ENCODE results near the gene ZNF438. TPM values are rescaled to one million over a fixed set of nuclear protein-coding genes. Genes with fewer than 3 reads are reported as not detected.

Gene ZNF438
- total and polyA plus RNA-seq, 4 experiments from 2014 or later: 2.0 to 4.5 (median 3.9) TPM

GRCh38 chr10:30883116-30883515 is 148.5 kb downstream of the ZNF438 start:
- intact Hi-C loops (cut with micrococcal nuclease): no loop called here
- Histone ChIP-seq H3K36me3 (ENCODE audit: insufficient read depth, low read length) (no peaks in the 10 kb centered on the region), H3K27me3 (ENCODE audit: insufficient read depth, low read length) (no peaks in the 10 kb centered on the region), H3K27ac (ENCODE audit: low read depth, low read length) (no peak overlapping the region), H3K9me3 (ENCODE audit: control insufficient read depth in 1 of 2, low read length in 2 of 2) (no peaks in the 10 kb centered on the region), H3K4me1 (ENCODE audit: insufficient read depth, low read length) (no peaks in the 10 kb centered on the region), H3K4me3 (ENCODE audit: low read length in 2 of 2) (no peak overlapping the region)
- POLR2A ChIA-PET (ENCODE audit: partially characterized antibody): no interaction called here
- no peaks in the 10 kb centered on the region for H3K4me1 Mint-ChIP-seq
- H3K4me3 Mint-ChIP-seq: no peak overlapping the region
- no peak for DNase-seq
- CTCF ChIA-PET (ENCODE audit: partially characterized antibody): interaction anchor here (0.6 kb wide), 1 partner anchor 150 kb away, joined by 3 read pairs; no protein-coding TSS in a partner anchor
- peaks cover 0 to 6% of the 10 kb centered on the region in 2 donors for H3K36me3 Mint-ChIP-seq
- H3K9me3 Mint-ChIP-seq: no peaks in the 10 kb centered on the region
- H3K27me3 Mint-ChIP-seq: no peaks in the 10 kb centered on the region
- no peak overlapping the region for H3K27ac Mint-ChIP-seq

DNA sequence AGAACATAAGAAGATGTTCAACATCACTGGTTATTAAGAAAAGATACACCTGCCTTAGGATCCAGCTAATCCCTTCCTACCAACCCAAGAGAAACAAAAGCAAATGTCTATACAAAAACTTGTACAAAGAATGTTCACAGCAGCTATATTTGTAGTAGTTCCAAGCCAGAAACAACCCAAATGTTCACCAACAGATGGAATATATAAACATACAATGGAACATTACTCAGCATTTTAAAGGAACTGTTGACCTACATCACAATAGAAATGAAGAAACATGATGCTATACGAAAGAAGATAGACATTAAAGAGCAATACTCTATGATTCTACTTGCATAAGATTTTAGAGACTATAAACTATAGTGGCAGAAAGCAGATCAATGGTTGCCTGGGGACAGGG is 149.4 kb downstream of the ZNF438 start:
- Histone ChIP-seq H3K27me3 (ENCODE audit: insufficient read depth, low read length) (no peaks in the 10 kb centered on the region), H3K4me3 (ENCODE audit: low read length in 2 of 2) (no peak overlapping the region), H3K9me3 (ENCODE audit: control insufficient read depth in 1 of 2, low read length in 2 of 2) (no peaks in the 10 kb centered on the region), H3K27ac (ENCODE audit: low read depth, low read length) (no peak overlapping the region), H3K36me3 (ENCODE audit: insufficient read depth, low read length) (no peaks in the 10 kb centered on the region), H3K4me1 (ENCODE audit: insufficient read depth, low read length) (no peaks in the 10 kb centered on the region)
- Mint-ChIP-seq H3K36me3 (peaks cover 0 to 6% of the 10 kb centered on the region in 2 donors), H3K4me1 (no peaks in the 10 kb centered on the region), H3K4me3 (no peak overlapping the region), H3K27me3 (no peaks in the 10 kb centered on the region), H3K27ac (no peak overlapping the region), H3K9me3 (no peaks in the 10 kb centered on the region)
- POLR2A ChIA-PET (ENCODE audit: partially characterized antibody): no interaction called here
- no peak for DNase-seq
- CTCF ChIA-PET (ENCODE audit: partially characterized antibody): no interaction called here
- intact Hi-C loops (cut with micrococcal nuclease): no loop called here

- Histone ChIP-seq H3K4me3 (ENCODE audit: low read length in 2 of 2) (no peak overlapping the region), H3K27me3 (ENCODE audit: insufficient read depth, low read length) (no peaks in the 10 kb centered on the region), H3K9me3 (ENCODE audit: control insufficient read depth in 1 of 2, low read length in 2 of 2) (no peaks in the 10 kb centered on the region), H3K36me3 (ENCODE audit: insufficient read depth, low read length) (no peaks in the 10 kb centered on the region), H3K27ac (ENCODE audit: low read depth, low read length) (no peak overlapping the region), H3K4me1 (ENCODE audit: insufficient read depth, low read length) (no peaks in the 10 kb centered on the region)
- intact Hi-C loops (cut with micrococcal nuclease): no loop called here
- no peaks in the 10 kb centered on the region for H3K9me3 Mint-ChIP-seq
- no peak overlapping the region for H3K4me3 Mint-ChIP-seq
- ChIA-PET POLR2A (ENCODE audit: partially characterized antibody) (no interaction called here), CTCF (ENCODE audit: partially characterized antibody) (no interaction called here)
- no peaks in the 10 kb centered on the region for H3K27me3 Mint-ChIP-seq
- no peak overlapping the region for H3K27ac Mint-ChIP-seq
- peaks cover 2 to 15% of the 10 kb centered on the region in 2 donors for H3K36me3 Mint-ChIP-seq
- no peak for DNase-seq
- H3K4me1 Mint-ChIP-seq: no peaks in the 10 kb centered on the region
Observed at GRCh38 chr10:30878920-30879319, 152.7 kb downstream of the ZNF438 start.

DNA sequence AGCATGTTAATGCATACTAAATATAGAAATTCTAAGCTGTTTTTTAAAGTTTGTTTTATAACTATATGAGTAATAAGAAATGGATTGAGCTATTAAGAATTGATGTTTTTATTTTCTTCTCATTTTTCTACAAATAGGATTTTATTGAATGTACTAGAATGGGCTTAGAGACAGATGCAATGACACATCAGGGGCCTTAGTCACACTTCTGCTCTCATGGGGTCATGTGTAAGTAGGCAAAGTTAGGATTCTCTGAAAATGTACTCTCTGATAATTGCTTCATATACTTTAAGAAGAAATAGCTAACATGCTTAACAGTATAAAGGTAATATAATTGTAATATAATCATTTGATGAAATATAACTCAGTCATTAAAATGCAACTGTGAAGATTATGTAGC is 154.6 kb downstream of the ZNF438 start:
- no peak overlapping the region for H3K4me3 ChIP-seq (ENCODE audit: low read length in 2 of 2)
- no peak overlapping the region for H3K4me3 Mint-ChIP-seq
- DNase-seq: no peak
- no peak overlapping the region for H3K27ac ChIP-seq (ENCODE audit: low read depth, low read length)
- H3K4me1 Mint-ChIP-seq: no peaks in the 10 kb centered on the region
- H3K9me3 ChIP-seq (ENCODE audit: control insufficient read depth in 1 of 2, low read length in 2 of 2): no peaks in the 10 kb centered on the region
- H3K27me3 Mint-ChIP-seq: no peaks in the 10 kb centered on the region
- no peaks in the 10 kb centered on the region for H3K9me3 Mint-ChIP-seq
- intact Hi-C loops (cut with micrococcal nuclease): no loop called here
- H3K36me3 Mint-ChIP-seq: peaks cover 3 to 15% of the 10 kb centered on the region in 2 donors
- no peaks in the 10 kb centered on the region for H3K4me1 ChIP-seq (ENCODE audit: insufficient read depth, low read length)
- no peak overlapping the region for H3K27ac Mint-ChIP-seq
- POLR2A ChIA-PET (ENCODE audit: partially characterized antibody): no interaction called here
- no peaks in the 10 kb centered on the region for H3K27me3 ChIP-seq (ENCODE audit: insufficient read depth, low read length)
- CTCF ChIA-PET (ENCODE audit: partially characterized antibody): no interaction called here
- H3K36me3 ChIP-seq (ENCODE audit: insufficient read depth, low read length): no peaks in the 10 kb centered on the region

DNA sequence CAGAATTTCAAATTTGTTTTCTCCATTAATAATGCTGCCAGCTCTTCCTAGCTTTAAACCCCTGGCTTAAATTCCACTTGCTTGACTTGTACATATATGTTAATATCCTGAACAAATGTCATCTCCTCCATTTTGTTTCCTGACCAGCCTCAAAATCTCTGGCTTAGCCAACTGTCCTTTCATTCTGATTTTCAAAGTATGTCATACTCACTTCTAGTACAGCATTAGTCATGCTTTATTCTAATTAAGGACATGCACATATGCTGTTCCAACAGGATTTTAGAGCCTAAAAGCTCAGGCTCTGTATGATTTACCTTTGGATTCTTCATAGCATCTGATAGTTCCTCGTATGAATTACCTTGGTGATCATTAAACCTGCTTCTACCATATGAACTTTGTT is 158.3 kb downstream of the ZNF438 start:
- CTCF ChIA-PET (ENCODE audit: partially characterized antibody): interaction anchor here (1.4 kb wide), 1 partner anchor 89 kb away, joined by 3 read pairs; no protein-coding TSS in a partner anchor
- DNase-seq: no peak
- no peak overlapping the region for H3K4me3 ChIP-seq (ENCODE audit: low read length in 2 of 2)
- Mint-ChIP-seq H3K9me3 (no peaks in the 10 kb centered on the region), H3K4me1 (no peaks in the 10 kb centered on the region), H3K27ac (no peak overlapping the region), H3K4me3 (no peak overlapping the region), H3K36me3 (peaks cover 3 to 10% of the 10 kb centered on the region in 2 donors), H3K27me3 (no peaks in the 10 kb centered on the region)
- no peak overlapping the region for H3K27ac ChIP-seq (ENCODE audit: low read depth, low read length)
- H3K36me3 ChIP-seq (ENCODE audit: insufficient read depth, low read length): no peaks in the 10 kb centered on the region
- H3K9me3 ChIP-seq (ENCODE audit: control insufficient read depth in 1 of 2, low read length in 2 of 2): no peaks in the 10 kb centered on the region
- POLR2A ChIA-PET (ENCODE audit: partially characterized antibody): no interaction called here
- intact Hi-C loops (cut with micrococcal nuclease): no loop called here
- no peaks in the 10 kb centered on the region for H3K4me1 ChIP-seq (ENCODE audit: insufficient read depth, low read length)
- H3K27me3 ChIP-seq (ENCODE audit: insufficient read depth, low read length): no peaks in the 10 kb centered on the region

DNA sequence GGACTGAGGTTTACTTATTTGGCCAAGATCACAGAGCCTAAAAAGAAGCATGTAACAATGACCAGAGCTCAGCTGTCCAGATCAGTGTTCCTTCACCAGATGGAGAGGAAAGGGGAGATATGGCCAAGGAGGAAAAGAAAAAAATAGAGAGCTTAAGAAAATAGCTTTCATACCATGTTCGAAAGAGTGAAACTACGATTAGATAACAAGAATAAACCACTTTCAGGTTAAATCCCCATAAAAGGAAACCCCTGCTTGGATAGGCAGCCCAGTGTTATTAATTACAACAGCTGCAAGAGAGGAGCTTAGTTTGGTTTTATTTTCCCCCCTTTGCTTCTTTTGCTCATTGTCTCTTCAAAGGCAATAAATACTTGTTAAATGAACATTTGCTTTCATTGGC is 160.8 kb downstream of the ZNF438 start:
- H3K4me3 ChIP-seq (ENCODE audit: low read length in 2 of 2): no peak overlapping the region
- H3K36me3 ChIP-seq (ENCODE audit: insufficient read depth, low read length): no peaks in the 10 kb centered on the region
- DNase-seq: no peak
- Mint-ChIP-seq H3K9me3 (no peaks in the 10 kb centered on the region), H3K36me3 (peaks cover 3 to 7% of the 10 kb centered on the region in 2 donors), H3K4me3 (no peak overlapping the region), H3K27me3 (no peaks in the 10 kb centered on the region), H3K27ac (peak overlapping the region in 1 of 7 donors; percentile 3), H3K4me1 (no peaks in the 10 kb centered on the region)
- intact Hi-C loops (cut with micrococcal nuclease): no loop called here
- H3K4me1 ChIP-seq (ENCODE audit: insufficient read depth, low read length): no peaks in the 10 kb centered on the region
- ChIA-PET POLR2A (ENCODE audit: partially characterized antibody) (no interaction called here), CTCF (ENCODE audit: partially characterized antibody) (interaction anchor here (0.7 kb wide), 1 partner anchor 89 kb away, joined by 3 read pairs; no protein-coding TSS in a partner anchor)
- H3K27me3 ChIP-seq (ENCODE audit: insufficient read depth, low read length): no peaks in the 10 kb centered on the region
- H3K9me3 ChIP-seq (ENCODE audit: control insufficient read depth in 1 of 2, low read length in 2 of 2): no peaks in the 10 kb centered on the region
- H3K27ac ChIP-seq (ENCODE audit: low read depth, low read length): no peak overlapping the region

DNA sequence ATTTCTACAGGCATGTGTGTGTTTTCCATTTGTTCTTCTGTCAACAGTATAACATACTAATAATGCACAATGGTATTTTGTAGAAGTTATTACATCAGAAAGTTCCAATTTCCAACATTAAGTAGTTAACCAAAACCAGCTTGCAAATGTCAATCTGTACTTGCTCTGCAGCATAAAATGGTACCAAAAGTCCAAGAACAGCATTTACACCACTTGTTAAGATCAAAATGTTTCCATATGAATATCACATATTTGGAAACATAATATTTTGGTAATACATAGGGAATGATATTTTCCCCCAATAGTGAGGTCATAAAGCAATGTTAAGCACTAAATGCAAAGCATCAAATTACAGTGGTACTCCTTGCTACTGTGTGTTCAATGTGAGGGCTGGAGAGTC is 162.1 kb downstream of the ZNF438 start:
- H3K9me3 ChIP-seq (ENCODE audit: control insufficient read depth in 1 of 2, low read length in 2 of 2): no peaks in the 10 kb centered on the region
- POLR2A ChIA-PET (ENCODE audit: partially characterized antibody): interaction anchor here (0.6 kb wide), 1 partner anchor 716 kb away, joined by 5 read pairs; no protein-coding TSS in a partner anchor
- H3K27me3 ChIP-seq (ENCODE audit: insufficient read depth, low read length): no peaks in the 10 kb centered on the region
- intact Hi-C loops (cut with micrococcal nuclease): no loop called here
- no peaks in the 10 kb centered on the region for H3K4me1 ChIP-seq (ENCODE audit: insufficient read depth, low read length)
- Mint-ChIP-seq H3K27me3 (no peaks in the 10 kb centered on the region), H3K4me3 (no peak overlapping the region), H3K27ac (no peak overlapping the region), H3K36me3 (peaks cover 0 to 1% of the 10 kb centered on the region in 2 donors), H3K4me1 (no peaks in the 10 kb centered on the region), H3K9me3 (no peaks in the 10 kb centered on the region)
- DNase-seq: no peak
- H3K36me3 ChIP-seq (ENCODE audit: insufficient read depth, low read length): no peaks in the 10 kb centered on the region
- no peak overlapping the region for H3K4me3 ChIP-seq (ENCODE audit: low read length in 2 of 2)
- CTCF ChIA-PET (ENCODE audit: partially characterized antibody): no interaction called here
- no peak overlapping the region for H3K27ac ChIP-seq (ENCODE audit: low read depth, low read length)

DNA sequence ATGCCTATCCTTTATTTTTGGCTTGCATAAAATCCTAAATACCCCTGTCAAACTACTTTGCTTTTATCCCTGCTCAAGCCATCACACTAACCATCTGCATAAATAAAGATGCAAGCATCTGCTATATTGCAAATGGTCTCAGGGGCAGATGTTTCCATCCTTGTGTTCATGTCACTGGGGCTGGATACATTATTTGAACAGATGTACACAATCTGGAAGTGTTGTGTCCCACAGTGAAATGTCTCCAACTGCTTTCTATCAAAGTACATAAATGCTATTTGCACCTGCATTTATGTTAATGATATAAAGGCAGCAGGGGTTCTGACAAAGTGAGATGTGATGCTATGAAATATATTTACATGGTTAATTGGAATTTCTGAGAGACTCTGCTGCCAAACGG is 163.1 kb downstream of the ZNF438 start:
- no peak for DNase-seq
- ChIA-PET POLR2A (ENCODE audit: partially characterized antibody) (no interaction called here), CTCF (ENCODE audit: partially characterized antibody) (no interaction called here)
- no peaks in the 10 kb centered on the region for H3K4me1 ChIP-seq (ENCODE audit: insufficient read depth, low read length)
- Mint-ChIP-seq H3K9me3 (no peaks in the 10 kb centered on the region), H3K4me1 (no peaks in the 10 kb centered on the region), H3K4me3 (no peak overlapping the region), H3K36me3 (peaks cover 0 to 1% of the 10 kb centered on the region in 2 donors), H3K27me3 (no peaks in the 10 kb centered on the region), H3K27ac (no peak overlapping the region)
- H3K9me3 ChIP-seq (ENCODE audit: control insufficient read depth in 1 of 2, low read length in 2 of 2): no peaks in the 10 kb centered on the region
- H3K4me3 ChIP-seq (ENCODE audit: low read length in 2 of 2): no peak overlapping the region
- intact Hi-C loops (cut with micrococcal nuclease): no loop called here
- no peaks in the 10 kb centered on the region for H3K27me3 ChIP-seq (ENCODE audit: insufficient read depth, low read length)
- no peak overlapping the region for H3K27ac ChIP-seq (ENCODE audit: low read depth, low read length)
- H3K36me3 ChIP-seq (ENCODE audit: insufficient read depth, low read length): no peaks in the 10 kb centered on the region
